GM12892 (cell line): ENCODE measurements around the gene SLAMF1.

Experiments
- POLR2A ChIP-seq: IDR thresholded peaks from 2 replicates; pipeline ENCODE4 v1.6.1; 2011; ENCODE audit warnings: low read depth, low read length, control low read depth
- POLR2AphosphoS5 ChIP-seq: IDR thresholded peaks from 2 replicates; pipeline ENCODE4 v1.6.1; 2011; ENCODE audit warnings: low read depth, low read length, control low read depth

DNA sequence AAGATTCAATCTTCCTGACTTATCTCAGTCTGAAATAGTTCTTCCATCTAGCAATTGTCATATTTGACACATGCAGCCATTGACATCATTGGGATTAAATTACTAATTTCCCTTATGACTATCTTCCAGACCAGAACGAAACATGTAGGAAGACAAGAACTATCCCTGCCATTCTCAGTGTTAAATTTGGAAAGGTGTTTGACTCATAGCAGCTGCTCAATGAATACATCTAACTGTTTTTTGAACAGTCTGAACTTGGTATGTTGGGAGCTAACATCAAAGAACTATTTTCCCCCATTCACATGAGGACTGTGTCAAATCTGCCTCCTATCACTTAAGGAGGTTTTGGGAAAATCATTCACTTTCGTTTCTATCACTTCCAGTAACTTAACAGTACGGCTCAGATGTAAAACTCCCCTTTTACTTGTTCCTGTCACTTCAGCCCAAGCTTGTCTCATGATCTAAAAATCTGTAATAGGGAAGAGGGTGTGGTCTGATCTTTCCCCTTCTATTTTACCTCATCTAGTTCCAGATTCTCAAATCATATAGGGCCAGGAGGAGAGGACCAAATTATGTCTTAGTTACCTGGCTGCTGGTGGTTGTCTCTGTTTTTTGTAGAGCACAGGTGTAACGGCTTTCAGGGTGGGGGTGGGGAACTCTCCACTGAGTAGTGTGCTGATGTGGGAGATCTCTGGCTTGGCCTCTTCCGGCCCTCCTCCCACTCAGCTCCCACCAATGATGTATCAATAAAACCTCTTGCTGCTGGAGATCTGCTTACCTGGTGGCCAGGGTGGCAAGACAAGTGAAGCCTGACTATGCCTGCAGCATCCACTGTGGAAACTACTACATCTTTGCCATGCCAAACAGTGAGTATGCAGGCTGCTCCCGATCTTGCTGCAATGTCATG is 26.2 kb upstream of the SLAMF1 start:
- TF ChIP-seq POLR2AphosphoS5 = no peak
- peak; percentile 24; the same call in 1 of the 2 replicates for TF ChIP-seq POLR2A
